CD4-positive, alpha-beta T cell treated with Interleukin-17A for 1 hour (primary cell): Measurements from ENCODE around the gene OR10H4.
"Not testable (repeated sequence)": the region's sequence is repeated elsewhere in the genome, so short reads cannot be mapped to it uniquely, and the experiment has no call there.

Experiments used
- DNase-seq: peaks from one replicate; pipeline ENCODE4 v3.0.0-alpha.2; 2020

Gene OR10H4

DNA sequence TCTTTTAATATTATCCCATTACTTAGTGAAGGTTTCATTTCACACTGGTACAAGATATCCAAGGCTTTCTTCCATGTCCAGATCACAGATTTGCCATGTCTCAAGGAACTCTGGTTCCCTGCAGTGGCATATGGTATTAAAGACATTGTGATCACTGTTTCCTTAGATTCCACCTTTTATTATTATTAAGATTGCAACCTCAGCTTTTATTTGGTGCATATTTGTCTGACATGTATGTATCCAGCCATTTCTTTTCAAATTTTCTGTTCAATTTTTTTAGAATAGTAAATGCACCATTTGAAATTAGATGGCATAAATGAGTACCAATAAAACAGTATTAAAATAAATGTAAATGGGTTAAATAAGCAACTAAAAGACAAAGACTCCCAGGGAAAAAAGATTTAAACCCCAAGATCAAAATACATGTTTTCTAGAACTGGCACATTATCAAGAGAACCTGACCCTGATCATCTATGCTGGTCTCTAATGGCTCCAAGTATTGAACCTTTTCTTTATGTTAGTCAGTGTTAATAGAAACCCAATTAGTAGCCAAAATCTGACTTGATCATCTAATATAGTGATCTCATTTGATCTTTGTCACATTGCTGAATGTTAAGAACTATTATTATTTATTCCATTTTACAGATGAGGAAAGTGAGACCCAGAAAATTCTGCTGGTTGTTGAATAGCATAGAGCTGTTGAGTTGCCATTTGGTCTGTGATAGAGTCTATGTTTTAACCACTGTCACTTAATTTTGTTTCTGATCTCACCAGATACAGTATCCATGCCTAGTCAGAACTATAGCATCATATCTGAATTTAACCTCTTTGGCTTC, at the start of gene OR10H4:
TSS of gene OR10H4 (plus strand) at position 786 of the 836 bp plus-strand sequence. CDS start at position 786, 0 bp downstream.
- DNase-seq, result no peak

GRCh38 chr19:15899561-15899960, 49.2 kb upstream of the OR10H4 start:
- DNase-seq, result not testable (repeated sequence)

DNA sequence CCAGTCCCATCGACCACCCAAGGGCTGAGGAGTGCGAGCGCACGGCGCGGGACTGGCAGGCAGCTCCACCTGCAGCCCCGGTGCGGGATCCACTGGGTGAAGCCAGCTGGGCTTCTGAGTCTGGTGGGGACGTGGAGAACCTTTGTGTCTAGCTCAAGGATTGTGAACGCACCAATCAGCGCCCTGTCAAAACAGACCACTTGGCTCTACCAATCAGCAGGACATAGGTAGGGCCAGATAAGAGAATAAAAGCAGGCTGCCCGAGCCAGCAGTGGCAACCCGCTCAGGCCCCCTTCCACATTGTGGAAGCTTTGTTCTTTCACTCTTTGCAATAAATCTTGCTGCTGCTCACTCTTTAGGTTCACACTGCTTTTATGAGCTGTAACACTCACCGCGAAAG, 48.8 kb upstream of the OR10H4 start:
- not testable (repeated sequence) for DNase-seq

- no peak for DNase-seq
These were observed 48.3 kb upstream of the OR10H4 start for GRCh38 chr19:15900504-15900903.

- no peak for DNase-seq
These were observed 46.6 kb upstream of the OR10H4 start for GRCh38 chr19:15902254-15902653.

- not testable (repeated sequence) for DNase-seq
These were observed 45.9 kb upstream of the OR10H4 start for GRCh38 chr19:15902898-15903297.

GRCh38 chr19:15905026-15905425, 43.8 kb upstream of the OR10H4 start:
- DNase-seq, result no peak

- DNase-seq, result no peak
These were observed 37.1 kb upstream of the OR10H4 start for GRCh38 chr19:15911599-15912235.

- no peak for DNase-seq
These were observed 35.4 kb upstream of the OR10H4 start for GRCh38 chr19:15913384-15913783.

GRCh38 chr19:15913830-15914229, 35.0 kb upstream of the OR10H4 start:
- DNase-seq, result no peak

GRCh38 chr19:15915109-15915508, 33.7 kb upstream of the OR10H4 start:
- DNase-seq, result no peak

- DNase-seq, result no peak
These were observed 29.6 kb upstream of the OR10H4 start for GRCh38 chr19:15919243-15919642.

DNA sequence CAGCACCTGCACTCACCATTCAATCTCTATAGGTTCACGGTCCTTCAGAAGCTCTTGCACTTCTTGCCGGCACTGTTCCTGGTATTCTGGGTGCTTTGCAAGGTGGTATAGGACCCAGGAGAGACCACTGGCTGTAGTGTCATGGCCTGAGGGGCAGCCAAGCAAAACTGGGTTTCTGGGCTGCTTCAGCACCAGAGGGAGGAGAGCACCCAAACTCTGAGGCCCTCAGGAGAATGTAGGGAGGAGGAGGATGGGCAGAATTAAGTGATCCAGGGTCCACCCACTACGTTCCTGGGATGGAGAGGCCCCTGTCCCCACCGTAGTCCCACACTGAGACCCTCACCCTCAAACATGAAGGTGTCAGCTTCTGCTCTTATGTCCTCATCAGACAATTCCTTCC, 26.8 kb upstream of the OR10H4 start:
- DNase-seq, result no peak

GRCh38 chr19:15923702-15924101, 25.1 kb upstream of the OR10H4 start:
- no peak for DNase-seq

GRCh38 chr19:15926484-15926883, 22.3 kb upstream of the OR10H4 start:
- no peak for DNase-seq

DNA sequence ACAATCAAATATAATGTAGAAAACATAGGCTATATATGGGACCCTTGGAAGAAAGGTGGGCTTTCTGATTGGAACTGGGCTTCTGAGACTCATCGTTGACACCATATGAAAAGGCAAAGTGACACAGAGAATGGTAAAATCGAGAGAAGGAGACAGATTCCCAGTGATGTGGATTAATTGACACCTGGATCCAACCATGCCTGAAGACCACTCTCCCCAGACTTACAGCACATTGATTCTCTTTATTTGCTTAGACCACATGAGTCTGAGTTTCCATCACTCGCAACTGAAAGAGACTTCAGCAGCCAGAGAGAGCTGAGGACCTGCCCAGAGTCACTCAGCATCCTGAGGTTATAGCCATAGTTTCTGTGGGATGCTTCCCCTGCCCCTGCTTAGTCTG, 20.5 kb upstream of the OR10H4 start:
- no peak for DNase-seq

GRCh38 chr19:15933761-15934331, 15.0 kb upstream of the OR10H4 start:
- DNase-seq, result not testable (repeated sequence)

GRCh38 chr19:15934332-15935078, 14.3 kb upstream of the OR10H4 start, which contains the start of gene CYP4F11:
CYP4F11 (minus strand) TSS chr19:15934529; CDS start chr19:15934408, 121 bp downstream.
- DNase-seq, result no peak

- DNase-seq, result no peak
These were observed 13.6 kb upstream of the OR10H4 start for GRCh38 chr19:15935167-15935702.

GRCh38 chr19:15936173-15936572, 12.6 kb upstream of the OR10H4 start:
- no peak for DNase-seq

GRCh38 chr19:15936950-15937349, 11.9 kb upstream of the OR10H4 start:
- no peak for DNase-seq

DNA sequence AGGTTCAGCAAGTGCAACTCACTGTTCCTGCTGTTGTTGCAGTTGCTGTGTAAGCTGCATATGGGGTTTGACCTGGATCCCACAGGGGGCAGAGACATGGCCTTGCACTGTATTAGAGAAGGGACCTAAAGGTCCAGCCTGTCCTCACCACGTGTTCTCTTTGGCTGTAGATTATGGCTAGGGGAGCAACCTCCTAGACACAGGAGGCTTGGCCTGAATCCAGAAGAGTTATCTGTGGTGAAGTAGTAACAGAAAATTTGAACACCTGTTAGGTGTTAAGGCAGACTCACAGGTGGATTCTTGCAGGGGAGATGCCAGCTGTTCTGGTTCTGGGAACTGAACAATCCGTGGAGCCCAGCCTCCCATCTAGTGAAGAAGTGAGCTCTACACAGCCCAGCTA, 11.0 kb upstream of the OR10H4 start:
- no peak for DNase-seq

GRCh38 chr19:15944401-15944800, 4.4 kb upstream of the OR10H4 start:
- no peak for DNase-seq
